Measurements from ENCODE around the gene FAM163B. TPM values are rescaled to one million over a fixed set of nuclear protein-coding genes. Genes with fewer than 3 reads are reported as not detected.

FAM163B gene
- total RNA-seq, 4 donors from 2014 or later, result not detected

- no peak for TF ChIP-seq CTCF (IDR thresholded peaks at IDR 0.05; ENCODE audit: low read depth)
Observed at GRCh38 chr9:133583586-133583985, 25.6 kb downstream of the FAM163B start.

DNA sequence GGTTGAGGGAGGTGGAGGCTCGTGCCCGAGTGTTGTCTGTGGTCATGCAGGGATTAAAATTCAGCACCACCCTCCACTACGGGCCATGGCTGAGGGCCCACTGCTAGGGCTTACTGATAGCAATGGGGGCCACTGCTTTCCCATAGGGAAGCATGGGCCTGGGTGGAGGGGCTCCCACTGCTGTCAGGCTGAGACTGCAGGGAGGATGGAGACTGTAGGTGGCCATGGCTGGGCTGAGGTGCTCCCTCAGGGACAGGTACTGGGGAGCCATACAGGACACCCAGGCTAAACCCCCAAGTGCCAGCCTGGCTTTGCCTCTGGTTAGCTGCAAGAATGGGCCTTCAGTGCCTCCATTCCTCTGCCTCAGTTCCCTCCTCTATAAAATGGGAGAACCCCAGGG lies 26.1 kb downstream of the FAM163B start:
- TF ChIP-seq CTCF (IDR thresholded peaks at IDR 0.05; ENCODE audit: low read depth), result no peak

DNA sequence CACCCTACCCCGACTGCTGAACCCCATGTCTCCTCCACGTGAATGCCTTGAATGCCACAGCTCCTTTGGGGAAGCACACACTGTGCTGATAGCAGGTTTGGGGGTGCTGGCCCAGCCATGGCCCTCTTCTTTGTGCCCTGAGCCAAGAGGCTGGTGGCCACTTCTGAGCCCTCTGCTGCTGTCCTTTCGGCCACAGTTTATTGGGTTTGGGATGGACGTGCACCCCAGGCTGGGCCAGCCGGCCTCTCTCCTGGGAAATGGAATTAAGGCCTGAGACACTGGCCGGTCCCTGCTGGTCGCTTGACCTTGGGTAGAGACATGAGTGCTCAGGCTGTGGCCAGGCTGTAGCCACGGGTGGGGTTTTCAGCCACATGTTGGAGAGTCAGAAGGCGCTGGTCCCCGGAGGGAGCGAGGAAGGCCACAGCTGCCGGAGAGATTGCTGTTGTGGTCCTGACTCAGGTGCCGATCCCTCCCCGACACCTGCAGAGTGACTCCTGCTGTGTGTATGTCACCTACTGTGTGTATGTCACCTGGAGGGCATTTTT lies 26.6 kb downstream of the FAM163B start:
- TF ChIP-seq CTCF (IDR thresholded peaks at IDR 0.05; ENCODE audit: low read depth), result no peak

GRCh38 chr9:133581513-133582343 lies 27.5 kb downstream of the FAM163B start:
- TF ChIP-seq CTCF (IDR thresholded peaks at IDR 0.05; ENCODE audit: low read depth), result no peak

- TF ChIP-seq CTCF (IDR thresholded peaks at IDR 0.05; ENCODE audit: low read depth), result no peak
Observed at GRCh38 chr9:133581011-133581410, 28.2 kb downstream of the FAM163B start.

DNA sequence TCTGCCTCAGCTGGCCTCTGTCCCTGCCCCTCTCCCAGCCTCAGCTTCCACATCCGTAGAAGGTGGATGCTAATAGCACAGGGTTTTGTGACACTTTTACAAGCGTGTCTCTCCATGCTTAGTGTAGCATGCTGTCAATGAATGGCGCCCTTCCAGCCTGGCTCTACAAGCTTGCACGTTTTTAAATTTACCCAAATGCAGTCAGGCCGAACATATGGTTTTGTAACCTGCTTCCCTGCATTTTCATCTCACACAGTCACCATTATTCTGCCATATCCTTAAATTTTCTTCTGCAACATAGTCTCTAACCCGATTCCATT lies 28.8 kb downstream of the FAM163B start:
- no peak for TF ChIP-seq CTCF (IDR thresholded peaks at IDR 0.05; ENCODE audit: low read depth)

- no peak for TF ChIP-seq CTCF (IDR thresholded peaks at IDR 0.05; ENCODE audit: low read depth)
Observed at GRCh38 chr9:133579601-133580418, 29.4 kb downstream of the FAM163B start.

All from subcutaneous adipose tissue (tissue), 4 donors.